ENCODE data around the gene RC3H1. TPM values are rescaled to one million over a fixed set of nuclear protein-coding genes. Genes with fewer than 3 reads are reported as not detected.

Gene RC3H1
- total and polyA plus RNA-seq, 10 of the 15 experiments (the other 5 are each of a cell fraction or from before 2014, with no cell fraction given): 1.4 to 33.9 (median 11.8) TPM

DNA sequence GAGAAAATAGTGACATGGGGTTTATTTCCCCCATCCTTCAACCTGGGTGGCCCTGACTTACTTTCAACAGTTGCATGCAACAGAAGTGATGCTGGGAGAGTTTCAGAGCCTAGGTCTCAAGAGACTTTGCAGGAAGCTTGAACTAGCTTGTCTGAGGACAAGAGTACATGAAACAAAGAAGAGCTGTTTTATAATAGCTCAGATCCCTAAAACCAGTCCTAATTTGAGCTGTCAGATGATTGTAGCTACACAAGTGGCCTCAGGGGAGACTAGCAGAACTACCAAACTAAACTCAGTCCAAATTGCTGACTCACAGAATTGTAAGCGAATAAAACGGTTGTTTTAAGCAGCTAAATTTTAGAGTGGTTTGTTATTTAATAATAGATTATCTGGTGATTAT lies 17.1 kb downstream of the RC3H1 start:
- FAIRE-seq (peak; percentile 88), DNase-seq (ENCODE audit: low read depth, low spot score) (peak; percentile 83), ATAC-seq (peak; percentile 95)
- H3K36me3 ChIP-seq (ENCODE audit: control insufficient read depth in 2 of 2, insufficient read depth in 2 of 2, low read length in 1 of 2): no peaks in the 10 kb centered on the region; a peak in 1 of 4 replicates
- H3K4me1 ChIP-seq (ENCODE audit: control insufficient read depth, insufficient read depth, low read length): peaks cover 10% of the 10 kb centered on the region
- H4K20me1 ChIP-seq (ENCODE audit: control insufficient read depth, insufficient read depth): no peaks in the 10 kb centered on the region; the same call in 1 of the 2 replicates
- H2AFZ ChIP-seq (ENCODE audit: control insufficient read depth, low read depth, low read length): no peak overlapping the region
- intact Hi-C loops (cut with micrococcal nuclease; ENCODE audit: unreplicated experiment) (loop anchor here (2.0 to 10.0 kb wide), 3 partner anchors 16 to 152 kb away; partner anchors contain the start of genes GAS5, RABGAP1L and ZBTB37), in situ Hi-C loops (cut with MboI) (no loop called here)
- WGBS (ENCODE audit: insufficient coverage, insufficient replicate concordance, low lambda C conversion rate, missing lambda C conversion rate): 4% methylated on average over 2 of the region's 2 CpGs
- H3K4me2 ChIP-seq (ENCODE audit: control insufficient read depth, insufficient read depth): peak overlapping the region; percentile 48; the same call in 1 of the 2 replicates
- CTCF ChIA-PET: interaction anchor here (0.6 to 1.4 kb wide), 3 partner anchors 12 to 213 kb away, joined by 3 read pairs; no protein-coding TSS in a partner anchor
- peak overlapping the region; percentile 54 for H3K27ac ChIP-seq (ENCODE audit: control insufficient read depth, insufficient read depth)
- POLR2A ChIA-PET: interaction anchor here (0.7 to 2.7 kb wide), 6 partner anchors 11 to 137 kb away, joined by 3 to 16 read pairs (median 4); partner anchors contain the start of genes GAS5, RC3H1 and ZBTB37
- H3K9ac ChIP-seq (ENCODE audit: control insufficient read depth, insufficient read depth, low read length): peak overlapping the region; percentile 27; the same call in 1 of the 2 replicates
- SMC1A ChIA-PET (ENCODE audit: uncharacterized antibody, unreplicated experiment): interaction anchor here (0.7 to 2.3 kb wide), 12 partner anchors 8 to 588 kb away, joined by 3 to 16 read pairs (median 4); partner anchors contain the start of gene ZBTB37
- peaks cover 2% of the 10 kb centered on the region; the same call in 2 of the 3 replicates for H3K9me3 ChIP-seq (replicated peaks; ENCODE audit: control insufficient read depth, insufficient read depth, low read length)
- RAD21 ChIA-PET (ENCODE audit: unreplicated experiment): interaction anchor here (0.6 to 2.4 kb wide), 9 partner anchors 10 to 135 kb away, joined by 3 to 23 read pairs (median 4); partner anchors contain the start of gene RC3H1
- BruUV-seq (replicated peaks): no TSS peak
- no peak overlapping the region for H3K4me3 ChIP-seq
- H3K79me2 ChIP-seq (ENCODE audit: control insufficient read depth, insufficient read depth, low read length): peaks cover 62% of the 10 kb centered on the region
- no peaks in the 10 kb centered on the region for H3K27me3 ChIP-seq (replicated peaks in 1 of 2; ENCODE audit: control insufficient read depth in 2 of 2, insufficient read depth in 2 of 2, low read length in 1 of 2)
- TF ChIP-seq TCF12 (IDR thresholded peaks at IDR 0.05; ENCODE audit: low read depth, low read length) (peak; percentile 46; the same call in 1 of the 2 replicates), ZSCAN29 (IDR thresholded peaks at IDR 0.05) (no peak), CHD1 (IDR thresholded peaks at IDR 0.05; ENCODE audit: low read depth, low read length) (no peak), FOXK2 (IDR thresholded peaks at IDR 0.05) (no peak), IKZF1 (conservative IDR thresholded peaks at IDR 0.05) (peak; percentile 44; the same call in 1 of the 2 replicates), NR2C2 (IDR thresholded peaks at IDR 0.05; ENCODE audit: borderline replicate concordance, control insufficient read depth, insufficient read length, low read depth) (no peak), RB1 (IDR thresholded peaks at IDR 0.05; ENCODE audit: borderline replicate concordance) (no peak), CHD2 (IDR thresholded peaks at IDR 0.05; ENCODE audit: borderline replicate concordance, low read depth, low read length) (no peak), SMAD1 (IDR thresholded peaks at IDR 0.05; ENCODE audit: low read depth, partially characterized antibody) (no peak), ZNF274 (IDR thresholded peaks at IDR 0.05; ENCODE audit: insufficient read depth, insufficient read length) (no peak), BRCA1 (IDR thresholded peaks at IDR 0.05; ENCODE audit: low read depth, low read length) (no peak), NFYB (IDR thresholded peaks at IDR 0.05; ENCODE audit: insufficient read depth, low read depth, low read length) (no peak), PAX5 (IDR thresholded peaks at IDR 0.05; ENCODE audit: borderline replicate concordance, low read depth, low read length) (peak; percentile 63; the same call in 1 of the 2 replicates), ZNF24 (IDR thresholded peaks at IDR 0.05) (no peak), CHD4 (IDR thresholded peaks at IDR 0.05) (no peak), MEF2B (IDR thresholded peaks at IDR 0.05; ENCODE audit: partially characterized antibody, poor library complexity, severe bottlenecking) (peak; percentile 96)
- TF ChIP-seq, protein P1, sequence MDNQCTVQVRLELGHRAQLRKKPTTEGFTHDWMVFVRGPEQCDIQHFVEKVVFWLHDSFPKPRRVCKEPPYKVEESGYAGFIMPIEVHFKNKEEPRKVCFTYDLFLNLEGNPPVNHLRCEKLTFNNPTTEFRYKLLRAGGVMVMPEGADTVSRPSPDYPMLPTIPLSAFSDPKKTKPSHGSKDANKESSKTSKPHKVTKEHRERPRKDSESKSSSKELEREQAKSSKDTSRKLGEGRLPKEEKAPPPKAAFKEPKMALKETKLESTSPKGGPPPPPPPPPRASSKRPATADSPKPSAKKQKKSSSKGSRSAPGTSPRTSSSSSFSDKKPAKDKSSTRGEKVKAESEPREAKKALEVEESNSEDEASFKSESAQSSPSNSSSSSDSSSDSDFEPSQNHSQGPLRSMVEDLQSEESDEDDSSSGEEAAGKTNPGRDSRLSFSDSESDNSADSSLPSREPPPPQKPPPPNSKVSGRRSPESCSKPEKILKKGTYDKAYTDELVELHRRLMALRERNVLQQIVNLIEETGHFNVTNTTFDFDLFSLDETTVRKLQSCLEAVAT (IDR thresholded peaks at IDR 0.05): peak; percentile 59; the same call in 1 of the 2 replicates
- TF ChIP-seq, protein P2, sequence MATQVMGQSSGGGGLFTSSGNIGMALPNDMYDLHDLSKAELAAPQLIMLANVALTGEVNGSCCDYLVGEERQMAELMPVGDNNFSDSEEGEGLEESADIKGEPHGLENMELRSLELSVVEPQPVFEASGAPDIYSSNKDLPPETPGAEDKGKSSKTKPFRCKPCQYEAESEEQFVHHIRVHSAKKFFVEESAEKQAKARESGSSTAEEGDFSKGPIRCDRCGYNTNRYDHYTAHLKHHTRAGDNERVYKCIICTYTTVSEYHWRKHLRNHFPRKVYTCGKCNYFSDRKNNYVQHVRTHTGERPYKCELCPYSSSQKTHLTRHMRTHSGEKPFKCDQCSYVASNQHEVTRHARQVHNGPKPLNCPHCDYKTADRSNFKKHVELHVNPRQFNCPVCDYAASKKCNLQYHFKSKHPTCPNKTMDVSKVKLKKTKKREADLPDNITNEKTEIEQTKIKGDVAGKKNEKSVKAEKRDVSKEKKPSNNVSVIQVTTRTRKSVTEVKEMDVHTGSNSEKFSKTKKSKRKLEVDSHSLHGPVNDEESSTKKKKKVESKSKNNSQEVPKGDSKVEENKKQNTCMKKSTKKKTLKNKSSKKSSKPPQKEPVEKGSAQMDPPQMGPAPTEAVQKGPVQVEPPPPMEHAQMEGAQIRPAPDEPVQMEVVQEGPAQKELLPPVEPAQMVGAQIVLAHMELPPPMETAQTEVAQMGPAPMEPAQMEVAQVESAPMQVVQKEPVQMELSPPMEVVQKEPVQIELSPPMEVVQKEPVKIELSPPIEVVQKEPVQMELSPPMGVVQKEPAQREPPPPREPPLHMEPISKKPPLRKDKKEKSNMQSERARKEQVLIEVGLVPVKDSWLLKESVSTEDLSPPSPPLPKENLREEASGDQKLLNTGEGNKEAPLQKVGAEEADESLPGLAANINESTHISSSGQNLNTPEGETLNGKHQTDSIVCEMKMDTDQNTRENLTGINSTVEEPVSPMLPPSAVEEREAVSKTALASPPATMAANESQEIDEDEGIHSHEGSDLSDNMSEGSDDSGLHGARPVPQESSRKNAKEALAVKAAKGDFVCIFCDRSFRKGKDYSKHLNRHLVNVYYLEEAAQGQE (IDR thresholded peaks at IDR 0.05; ENCODE audit: low read depth, low read length): no peak
- TF ChIP-seq, protein P3, sequence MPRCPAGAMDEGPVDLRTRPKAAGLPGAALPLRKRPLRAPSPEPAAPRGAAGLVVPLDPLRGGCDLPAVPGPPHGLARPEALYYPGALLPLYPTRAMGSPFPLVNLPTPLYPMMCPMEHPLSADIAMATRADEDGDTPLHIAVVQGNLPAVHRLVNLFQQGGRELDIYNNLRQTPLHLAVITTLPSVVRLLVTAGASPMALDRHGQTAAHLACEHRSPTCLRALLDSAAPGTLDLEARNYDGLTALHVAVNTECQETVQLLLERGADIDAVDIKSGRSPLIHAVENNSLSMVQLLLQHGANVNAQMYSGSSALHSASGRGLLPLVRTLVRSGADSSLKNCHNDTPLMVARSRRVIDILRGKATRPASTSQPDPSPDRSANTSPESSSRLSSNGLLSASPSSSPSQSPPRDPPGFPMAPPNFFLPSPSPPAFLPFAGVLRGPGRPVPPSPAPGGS (IDR thresholded peaks at IDR 0.05; ENCODE audit: borderline replicate concordance, insufficient read depth, low read depth, low read length, poor library complexity, severe bottlenecking): peak; percentile 73
